ENCODE measurements around the gene ALLC.
"Not testable (repeated sequence)": the region's sequence is repeated elsewhere in the genome, so short reads cannot be mapped to it uniquely, and the experiment has no call there.

Gene ALLC

GRCh38 chr2:3657881-3658280 is at the start of gene ALLC:
ALLC (plus strand) TSS chr2:3658200; CDS start chr2:3671158, 12,958 bp downstream.
- no peak for DNase-seq

DNA sequence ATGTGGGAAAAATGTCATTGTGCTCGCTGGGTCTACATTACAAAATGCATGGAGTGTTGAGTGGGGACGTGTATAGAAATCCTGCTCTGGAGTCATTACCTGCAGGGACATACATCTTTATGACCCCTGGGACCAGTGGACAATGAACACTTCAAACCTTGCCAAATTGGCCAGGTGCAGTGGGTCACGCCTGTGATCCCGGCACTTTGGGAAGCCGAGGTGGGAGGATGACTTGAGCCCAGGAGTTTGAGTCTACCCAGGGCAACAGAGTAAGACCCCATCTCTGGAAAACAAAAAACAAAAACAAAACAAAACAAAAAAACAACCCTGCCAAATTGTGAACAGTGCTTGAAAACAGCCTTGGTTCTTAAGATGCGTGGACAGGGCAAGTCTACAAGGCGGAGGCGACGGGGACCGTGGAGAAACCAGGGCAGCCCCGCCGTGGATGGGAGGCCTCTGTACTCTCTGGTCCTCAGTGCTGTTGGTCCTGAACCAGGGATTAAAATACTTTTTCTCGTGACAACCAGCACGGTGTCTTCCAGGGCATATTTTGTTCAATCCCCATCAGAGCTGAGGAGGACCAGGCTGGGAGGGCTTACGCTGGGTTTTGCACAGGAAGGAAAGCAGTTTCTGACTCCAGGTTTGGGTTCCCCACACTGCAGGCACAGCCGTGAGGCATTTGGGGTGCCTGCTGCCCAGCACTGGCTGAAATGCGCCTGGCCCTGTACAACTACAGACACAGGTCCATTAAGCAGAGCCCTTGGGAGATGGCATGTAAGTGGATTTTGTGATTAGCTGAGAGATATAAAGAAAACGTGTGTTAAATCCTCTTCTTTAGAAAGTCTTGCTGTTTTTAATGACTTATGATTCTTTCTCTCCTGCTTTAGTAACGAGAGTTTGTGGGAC is 49.4 kb upstream of the ALLC start:
- DNase-seq = no peak

DNA sequence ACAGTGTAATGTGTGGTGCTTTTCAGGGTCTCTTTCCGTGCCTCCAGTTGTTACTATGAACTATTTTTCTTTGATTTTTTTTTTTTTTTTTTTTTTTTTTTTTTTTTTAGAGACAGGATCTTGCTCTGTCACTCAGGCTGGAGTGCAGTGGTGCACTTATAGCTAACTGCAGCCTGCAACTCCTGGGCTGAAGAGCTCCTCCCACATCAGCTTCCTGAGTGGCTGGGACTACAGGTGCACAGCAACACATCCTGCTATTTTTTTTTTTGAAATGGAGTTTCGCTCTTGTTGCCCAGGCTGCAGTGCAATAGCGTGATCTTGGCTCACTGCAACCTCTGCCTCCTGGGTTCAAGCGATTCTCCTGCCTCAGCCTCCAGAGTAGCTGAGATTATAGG is 48.7 kb upstream of the ALLC start:
- DNase-seq = not testable (repeated sequence)

DNA sequence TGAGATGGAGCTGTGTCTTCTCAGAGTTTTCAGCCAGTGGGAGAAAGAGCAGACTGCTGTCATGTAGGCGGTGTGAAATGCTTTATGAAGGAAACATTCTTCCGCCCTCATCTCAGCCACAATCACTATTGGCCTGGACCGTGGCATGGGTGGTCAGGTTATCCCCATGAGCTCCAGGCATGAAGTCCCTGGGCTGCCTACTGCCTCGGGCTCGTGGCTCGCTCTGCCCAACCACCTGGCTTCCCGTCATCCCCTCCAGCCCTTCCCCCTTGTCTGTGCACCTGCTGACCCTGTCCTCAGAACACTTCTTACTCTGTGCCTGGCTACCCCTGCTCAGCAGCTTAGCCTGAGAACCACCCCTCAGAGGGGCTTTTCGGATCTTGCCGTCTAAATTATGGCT is 47.6 kb upstream of the ALLC start:
- no peak for DNase-seq

DNA sequence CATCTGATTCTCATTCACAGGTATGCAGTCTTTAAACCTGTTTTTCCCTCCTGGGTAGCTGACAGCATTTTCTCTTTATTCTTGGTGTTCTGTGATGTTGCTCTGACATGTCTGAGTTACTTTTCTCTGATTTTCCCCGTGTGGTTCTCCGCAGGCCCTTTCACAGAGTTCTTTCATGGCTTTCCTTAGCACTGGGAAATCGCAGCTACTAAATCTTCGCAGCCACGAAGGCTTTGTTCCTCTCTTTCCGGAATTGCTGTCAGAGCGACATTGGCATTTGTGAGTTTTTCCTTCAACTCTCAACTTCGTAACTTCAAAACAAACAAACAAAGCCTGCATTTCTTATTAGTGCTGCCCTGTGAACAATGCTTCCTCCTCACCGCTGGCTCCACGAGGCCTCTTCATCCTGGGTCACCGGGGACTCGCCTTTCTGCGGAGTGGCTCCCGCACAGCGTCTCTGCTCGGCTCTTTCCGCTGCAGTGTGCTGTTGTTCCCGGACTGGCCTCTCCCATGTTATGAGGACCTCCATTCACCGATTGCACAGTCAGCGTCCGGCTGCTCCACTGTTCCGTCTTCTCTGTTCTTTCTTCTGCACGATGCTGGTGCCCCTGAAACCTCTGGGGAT is 47.0 kb upstream of the ALLC start:
- DNase-seq = no peak

- no peak for DNase-seq
Measured at GRCh38 chr2:3611589-3611988, 46.4 kb upstream of the ALLC start.

DNA sequence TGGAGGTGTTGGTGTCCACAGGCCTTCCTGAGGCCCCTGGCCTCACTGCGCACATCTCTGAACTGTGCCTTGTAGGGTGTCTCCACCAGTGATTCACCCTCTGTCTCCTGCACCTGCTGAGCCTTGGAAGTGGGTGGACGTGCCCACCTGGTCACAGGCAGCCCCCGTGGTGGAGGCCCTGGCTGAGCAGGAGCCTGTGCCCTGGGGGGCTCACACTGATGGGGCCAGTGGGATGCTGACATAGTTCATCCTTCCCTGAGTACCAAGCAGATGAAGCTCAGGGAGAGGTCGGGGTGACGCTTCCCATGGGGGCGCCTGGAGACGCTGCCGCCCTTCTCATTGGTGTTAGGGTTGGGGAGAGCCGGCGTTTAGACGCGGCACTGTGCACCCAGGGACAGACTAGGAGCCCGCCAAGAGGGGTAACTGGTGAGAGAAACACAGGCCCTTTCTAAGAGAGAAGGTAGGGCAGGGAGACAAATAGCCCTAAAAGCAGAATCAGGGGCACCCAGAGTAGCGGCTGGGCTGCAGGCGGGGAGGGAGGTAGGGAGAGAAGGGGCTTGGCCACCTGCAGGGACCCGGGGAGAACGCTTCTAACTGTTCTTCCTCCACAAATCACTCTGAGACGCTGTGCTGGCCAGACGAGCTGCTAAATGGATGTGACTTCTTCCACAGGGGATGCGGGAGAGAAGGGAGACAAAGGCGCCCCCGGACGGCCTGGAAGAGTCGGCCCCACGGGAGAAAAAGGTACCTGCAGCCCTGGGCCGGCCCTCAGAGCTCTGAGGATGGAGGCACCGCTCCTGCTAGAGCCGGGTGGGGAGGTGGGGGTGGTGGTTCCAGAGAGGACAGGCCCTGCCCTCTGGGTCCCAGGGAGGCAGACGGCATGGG is 45.1 kb upstream of the ALLC start:
- DNase-seq = no peak

- DNase-seq = no peak
Measured at GRCh38 chr2:3613524-3613905, 44.5 kb upstream of the ALLC start.

DNA sequence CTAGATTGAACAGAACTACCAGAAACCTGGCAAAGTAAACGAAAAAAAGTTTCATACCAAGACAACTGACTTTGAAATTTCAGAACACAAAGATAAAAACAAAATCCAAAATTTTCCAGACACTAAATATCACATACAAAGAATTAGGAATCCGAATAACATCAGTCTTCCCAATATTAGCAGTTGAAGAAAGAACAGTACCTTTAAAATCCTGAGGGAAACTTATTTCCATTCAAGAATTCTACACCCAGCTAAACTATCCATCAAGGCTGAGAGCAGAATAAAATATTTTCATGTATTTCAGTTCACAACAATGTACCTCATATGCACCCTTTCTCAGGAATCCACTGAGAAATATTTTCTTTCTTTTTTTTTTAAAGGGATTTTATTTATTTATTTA is 43.3 kb upstream of the ALLC start:
- not testable (repeated sequence) for DNase-seq

GRCh38 chr2:3615541-3616200 is 42.3 kb upstream of the ALLC start:
- not testable (repeated sequence) for DNase-seq

DNA sequence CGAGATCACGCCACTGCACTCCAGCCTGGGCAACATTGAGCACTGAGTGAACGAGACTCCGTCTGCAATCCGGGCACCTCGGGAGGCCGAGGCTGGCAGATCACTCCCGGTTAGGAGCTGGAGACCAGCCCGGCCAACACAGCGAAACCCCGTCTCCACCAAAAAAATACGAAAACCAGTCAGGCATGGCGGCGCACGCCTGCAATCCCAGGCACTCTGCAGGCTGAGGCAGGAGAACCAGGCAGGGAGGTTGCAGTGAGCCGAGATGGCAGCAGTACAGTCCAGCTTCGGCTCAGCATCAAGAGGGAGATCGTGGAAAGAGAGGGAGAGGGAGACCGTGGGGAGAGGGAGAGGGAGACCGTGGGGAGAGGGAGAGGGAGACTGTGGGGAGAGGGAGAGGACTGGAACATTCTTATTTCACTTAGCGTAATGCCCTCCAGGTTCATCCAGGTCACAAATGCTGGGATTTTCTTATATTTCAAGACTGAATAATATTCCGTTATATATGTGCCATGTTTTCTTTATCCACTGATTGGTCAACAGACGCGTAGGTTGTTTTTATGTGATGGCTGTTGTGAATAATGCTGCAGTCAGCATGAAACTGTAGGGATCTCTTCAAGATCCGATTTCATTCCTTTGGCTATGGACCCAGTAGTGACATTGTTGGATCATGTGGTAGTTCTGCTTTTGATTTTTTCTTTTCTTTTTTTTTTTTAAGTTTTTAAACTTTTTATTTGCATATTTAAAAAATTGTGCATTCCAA is 41.4 kb upstream of the ALLC start:
- not testable (repeated sequence) for DNase-seq

DNA sequence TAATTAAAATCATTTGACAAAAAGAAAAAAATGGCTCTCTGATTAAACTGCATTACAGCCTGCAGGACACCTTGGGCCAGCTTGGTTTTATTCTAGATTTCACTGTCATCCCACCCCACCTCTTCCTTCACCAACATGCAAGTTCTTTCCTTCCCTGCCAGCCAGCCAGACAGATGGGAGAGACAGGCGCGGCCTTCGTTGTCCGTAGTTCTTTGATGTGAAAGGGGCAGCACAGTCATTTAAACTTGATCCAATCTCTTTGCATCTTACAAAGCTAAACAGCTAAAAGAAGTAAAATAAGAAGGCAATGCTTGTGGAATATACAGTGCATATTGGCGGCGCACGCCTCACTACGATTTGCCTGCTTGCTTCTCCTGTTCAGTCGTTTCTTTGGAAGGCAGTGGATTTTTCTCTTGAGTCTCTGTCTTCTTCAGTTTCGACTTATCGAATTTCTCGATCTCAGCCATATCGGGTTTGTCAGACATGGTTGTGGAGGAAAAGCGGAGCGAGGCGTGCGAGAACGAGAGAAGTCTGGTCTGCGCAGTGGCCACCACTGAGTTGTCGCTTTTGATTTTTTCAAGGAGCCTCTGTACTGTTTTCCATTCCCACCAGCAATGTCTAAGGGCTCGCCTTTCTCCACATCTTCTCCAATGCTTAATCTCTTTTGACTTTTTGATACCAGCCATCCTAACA is 40.7 kb upstream of the ALLC start:
- no peak for DNase-seq

DNA sequence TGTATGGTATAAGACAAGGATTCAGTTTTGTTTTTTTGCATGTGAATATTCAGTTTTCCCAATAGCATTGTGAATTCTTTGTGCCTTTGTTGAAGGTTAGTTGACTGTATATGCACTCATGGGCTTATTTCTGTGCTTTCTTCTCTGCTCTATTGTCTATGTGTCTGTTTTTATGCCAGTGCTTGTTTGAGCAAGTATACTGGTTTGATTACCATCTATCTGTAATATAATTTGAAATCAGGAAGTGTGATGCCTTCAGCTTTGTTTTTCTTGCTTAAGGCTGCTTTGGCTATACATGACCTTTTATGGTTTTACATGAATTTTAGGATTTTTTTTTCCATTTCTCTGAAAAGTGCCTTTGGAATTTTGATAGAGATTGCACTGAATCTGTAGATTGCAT is 39.6 kb upstream of the ALLC start:
- no peak for DNase-seq

DNA sequence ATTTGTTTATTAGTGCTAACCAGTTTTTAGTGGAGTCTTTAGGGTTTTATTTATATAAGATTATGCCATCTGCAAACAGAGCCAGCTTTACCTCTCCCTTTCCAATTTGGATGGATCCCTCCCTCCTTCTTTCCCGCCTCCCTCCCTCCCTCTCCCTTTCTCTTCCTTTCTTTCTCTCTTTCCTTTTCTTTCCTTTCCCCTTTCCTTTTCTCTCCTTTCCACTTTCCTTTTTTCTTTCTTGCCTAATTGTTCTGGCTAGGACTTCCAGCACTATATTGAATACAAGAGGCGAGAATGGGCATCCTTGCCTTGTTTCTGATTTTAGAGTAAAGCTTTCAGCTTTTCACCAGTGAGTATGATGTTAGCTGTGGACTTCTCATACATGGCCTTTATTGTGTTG is 39.0 kb upstream of the ALLC start:
- no peak for DNase-seq

- DNase-seq = not testable (repeated sequence)
Measured at GRCh38 chr2:3619661-3620060, 38.3 kb upstream of the ALLC start.

DNA sequence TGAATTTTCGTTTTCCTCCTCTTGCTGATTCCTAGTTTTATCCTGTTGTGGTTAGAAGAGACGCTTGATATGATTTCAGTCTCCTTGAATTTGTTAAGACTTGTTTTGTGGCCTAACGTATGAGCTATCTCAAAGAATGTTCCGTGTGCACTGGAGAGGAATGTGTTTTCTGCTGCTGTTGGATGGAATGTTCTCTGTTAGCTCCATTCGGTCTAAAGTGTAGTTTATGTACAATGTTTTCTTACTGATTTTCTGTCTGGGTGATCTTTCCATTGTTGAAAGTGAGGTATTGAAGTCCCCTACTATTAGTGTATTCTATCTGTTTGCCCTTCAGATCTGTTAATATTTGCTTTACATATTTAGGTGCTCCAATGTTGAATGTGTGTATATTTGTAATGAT is 37.2 kb upstream of the ALLC start:
- no peak for DNase-seq

GRCh38 chr2:3622967-3623366 is 35.0 kb upstream of the ALLC start:
- no peak for DNase-seq

- DNase-seq = no peak
Measured at GRCh38 chr2:3624059-3624794, 33.8 kb upstream of the ALLC start.

DNA sequence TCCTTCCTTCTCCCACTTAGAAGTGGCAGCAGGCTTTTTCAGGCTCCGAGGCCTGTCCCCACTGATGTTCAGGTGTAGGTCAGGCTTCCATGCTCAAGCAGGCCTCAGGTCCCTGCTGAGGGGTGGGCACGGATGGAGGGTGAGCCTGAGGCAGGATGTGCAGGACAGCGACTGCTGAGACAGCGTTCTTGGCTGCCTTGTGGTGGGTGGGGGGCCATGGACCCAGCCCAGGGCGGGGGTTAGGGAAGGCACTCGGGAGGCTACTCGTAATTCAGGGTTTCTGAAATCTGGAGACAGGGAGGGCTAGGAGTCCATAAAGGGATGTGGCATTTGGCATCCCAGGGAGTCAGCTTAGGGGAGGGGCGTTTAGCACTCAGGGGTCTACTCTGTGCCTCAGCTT is 32.8 kb upstream of the ALLC start:
- no peak for DNase-seq

- DNase-seq = no peak
Measured at GRCh38 chr2:3626118-3626811, 31.7 kb upstream of the ALLC start.
